Large intestine (tissue), 3 donors: ENCODE results near the gene TBC1D1. TPM values are rescaled to one million over a fixed set of nuclear protein-coding genes. Genes with fewer than 3 reads are reported as not detected.

ENCODE experiments used
- DNase-seq, 2 donors: peaks; one replicate each; pipeline versions ENCODE4 v3.0.0 to v3.0.0-alpha.2; 2013
- H3K27ac ChIP-seq: one replicate; pipeline ENCODE4 v1.5.1; 2013; ENCODE audit warnings: low read length
- H3K27me3 ChIP-seq: 2 replicates; pipeline ENCODE4 v1.6.1; 2013; ENCODE audit warnings: low read length; ENCODE audit not compliant: control insufficient read depth, insufficient read depth
- H3K36me3 ChIP-seq: 2 replicates; pipeline ENCODE4 v1.6.1; 2013; ENCODE audit warnings: low read length; ENCODE audit not compliant: control insufficient read depth, insufficient read depth
- H3K4me1 ChIP-seq: one replicate; pipeline ENCODE4 v1.6.1; 2013; ENCODE audit warnings: low read length; ENCODE audit not compliant: control insufficient read depth, insufficient read depth
- H3K4me3 ChIP-seq: one replicate; pipeline ENCODE4 v1.5.1; 2013; ENCODE audit warnings: low read length
- H3K9me3 ChIP-seq: one replicate; pipeline ENCODE4 v1.6.1; 2013; ENCODE audit warnings: mild to moderate bottlenecking, low read depth, low read length, moderate library complexity; ENCODE audit not compliant: control insufficient read depth
- WGBS: methylation state at CpG from one replicate; pipeline ENCODE4 v1.1.5; 2013; ENCODE audit warnings: low lambda C conversion rate; ENCODE audit not compliant: insufficient coverage; 5-methylcytosine and 5-hydroxymethylcytosine counted together
- polyA plus RNA-seq: library from polyadenylated mRNA; unstranded; fragments of 120-200 nt; gene quantifications from one replicate; pipeline ENCODE4 v1.2.1, GENCODE V29; 2013

Gene TBC1D1
- polyA plus RNA-seq, 1 donor: 116 TPM

DNA sequence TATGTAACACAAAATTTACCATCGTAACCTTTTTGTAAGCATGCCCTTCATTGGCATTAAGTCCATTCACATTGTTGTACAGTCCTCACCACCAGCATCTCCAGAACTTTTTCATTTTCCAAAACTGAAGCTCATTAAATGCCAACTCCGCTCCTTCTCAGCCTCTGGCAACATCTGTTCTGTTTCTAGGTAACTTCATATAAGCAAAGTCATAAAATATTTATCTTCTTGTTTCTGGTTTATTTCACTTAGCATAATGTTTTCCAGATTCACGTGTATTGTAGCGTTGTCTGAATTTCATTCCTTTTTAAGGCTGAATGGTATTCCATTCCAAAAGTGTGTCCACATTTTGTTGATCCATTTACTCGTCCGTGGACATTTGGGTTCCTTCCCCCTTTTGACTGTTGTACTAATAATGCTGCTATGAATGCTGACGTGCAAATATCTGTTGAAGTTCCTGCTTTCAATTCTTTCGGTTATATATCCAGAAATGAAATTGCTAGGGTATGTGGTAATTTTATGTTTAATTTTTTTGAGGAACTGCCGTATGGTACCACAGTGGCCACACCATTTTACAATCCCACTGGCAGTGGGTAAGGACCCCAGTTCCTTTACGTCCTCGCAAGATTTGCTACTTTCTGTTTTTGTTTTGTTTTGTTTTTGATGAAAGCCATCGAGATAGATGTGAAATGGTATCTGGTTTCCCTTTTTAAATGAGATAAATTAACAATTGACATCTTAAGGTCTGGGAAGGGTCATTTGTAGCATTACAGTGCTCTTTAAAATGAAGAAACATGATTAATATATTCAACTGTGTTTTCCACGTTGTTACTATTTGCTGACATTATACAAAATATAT, 132.7 kb downstream of the TBC1D1 start:
- H3K27ac ChIP-seq: peak overlapping the region; percentile 89
- no peak overlapping the region for H3K4me3 ChIP-seq
- whole genome bisulfite sequencing: 66% methylated on average over 6 of the region's 13 CpGs
- peaks cover 35% of the 10 kb centered on the region for H3K36me3 ChIP-seq
- no peaks in the 10 kb centered on the region for H3K9me3 ChIP-seq
- no peak for DNase-seq
- no peaks in the 10 kb centered on the region for H3K27me3 ChIP-seq
- H3K4me1 ChIP-seq: peaks cover 32% of the 10 kb centered on the region

DNA sequence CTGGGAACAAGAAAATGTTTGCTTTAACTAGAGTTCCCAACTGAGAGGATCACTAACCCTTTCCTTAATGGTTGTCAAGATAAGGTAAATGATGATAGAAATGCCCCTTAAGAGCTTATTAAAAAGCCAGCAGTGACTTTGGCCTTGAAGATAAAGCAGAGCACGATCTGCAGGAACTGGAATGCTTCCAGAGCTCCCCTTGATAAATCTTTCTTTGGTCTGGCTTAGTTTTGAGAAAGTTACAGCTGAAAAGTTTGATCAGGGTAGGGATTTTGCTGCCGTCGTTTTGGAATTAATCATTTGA, 133.3 kb downstream of the TBC1D1 start:
- Histone ChIP-seq H3K36me3 (peaks cover 41% of the 10 kb centered on the region), H3K4me1 (peaks cover 32% of the 10 kb centered on the region), H3K9me3 (no peaks in the 10 kb centered on the region), H3K4me3 (no peak overlapping the region), H3K27ac (peak overlapping the region; percentile 89), H3K27me3 (no peaks in the 10 kb centered on the region)
- 7% methylated on average over 2 of the region's 3 CpGs for WGBS
- peak in 1 of 2 donors; percentile 67 for DNase-seq

DNA sequence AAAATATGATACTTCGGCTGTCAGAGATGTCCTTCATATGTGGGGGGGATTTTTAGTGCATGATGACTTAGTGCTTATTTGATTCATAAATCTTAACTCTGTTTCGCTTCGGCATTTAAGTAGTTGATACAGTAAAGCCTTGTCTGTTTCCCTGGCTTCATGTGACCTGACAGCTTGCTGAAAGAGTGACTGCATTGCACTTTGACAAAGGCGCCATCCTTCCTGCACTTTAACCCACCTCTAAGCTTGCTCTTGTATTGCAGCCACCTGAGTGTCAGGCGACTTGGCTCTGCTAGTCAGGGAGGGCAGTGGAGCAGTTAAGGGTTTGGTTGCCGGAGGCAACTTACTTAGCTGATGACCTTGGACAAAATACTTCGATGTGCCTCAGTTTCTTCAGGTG, 134.8 kb downstream of the TBC1D1 start:
- Histone ChIP-seq H3K27ac (peak overlapping the region; percentile 89), H3K9me3 (no peaks in the 10 kb centered on the region), H3K27me3 (no peaks in the 10 kb centered on the region), H3K4me3 (no peak overlapping the region), H3K4me1 (peaks cover 32% of the 10 kb centered on the region), H3K36me3 (peaks cover 49% of the 10 kb centered on the region)
- WGBS: 50% methylated on average over 2 of the region's 7 CpGs
- peak; percentile 86 to 94 for DNase-seq

DNA sequence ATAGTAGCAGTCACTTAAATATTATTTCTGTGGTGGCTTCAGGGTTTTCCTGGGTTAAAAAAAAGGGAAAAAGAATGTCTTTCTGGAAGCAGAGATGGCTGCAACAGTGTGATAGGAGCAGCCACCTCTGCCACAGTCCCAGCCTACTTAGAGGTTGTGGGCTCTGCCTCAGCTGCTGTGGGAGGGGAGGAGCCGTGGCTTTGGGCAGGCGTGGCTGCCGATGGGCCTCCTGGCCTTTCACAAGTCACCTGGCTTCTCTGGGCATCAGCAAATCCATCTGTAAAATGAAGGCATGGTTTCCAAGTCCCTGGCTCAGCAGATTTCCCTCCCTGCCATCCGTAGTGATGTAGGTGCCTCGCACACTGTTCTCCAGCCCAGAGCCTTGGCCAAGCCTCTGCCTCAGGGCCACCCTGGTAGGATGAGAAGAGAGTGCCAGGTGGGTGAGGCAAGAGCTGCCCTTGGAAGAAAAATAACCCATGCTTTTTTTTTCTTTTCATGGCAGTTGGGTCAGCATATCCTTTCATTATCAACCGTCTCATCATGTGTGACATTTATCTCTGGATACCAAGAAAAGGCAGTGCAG, 135.4 kb downstream of the TBC1D1 start:
- no peak overlapping the region for H3K4me3 ChIP-seq
- H3K27me3 ChIP-seq: no peaks in the 10 kb centered on the region
- H3K9me3 ChIP-seq: no peaks in the 10 kb centered on the region
- peak overlapping the region; percentile 89 for H3K27ac ChIP-seq
- peak; percentile 76 to 77 for DNase-seq
- no CpG with 5 or more reads among the region's 6 CpGs for WGBS
- H3K36me3 ChIP-seq: peaks cover 48% of the 10 kb centered on the region
- peaks cover 32% of the 10 kb centered on the region for H3K4me1 ChIP-seq

DNA sequence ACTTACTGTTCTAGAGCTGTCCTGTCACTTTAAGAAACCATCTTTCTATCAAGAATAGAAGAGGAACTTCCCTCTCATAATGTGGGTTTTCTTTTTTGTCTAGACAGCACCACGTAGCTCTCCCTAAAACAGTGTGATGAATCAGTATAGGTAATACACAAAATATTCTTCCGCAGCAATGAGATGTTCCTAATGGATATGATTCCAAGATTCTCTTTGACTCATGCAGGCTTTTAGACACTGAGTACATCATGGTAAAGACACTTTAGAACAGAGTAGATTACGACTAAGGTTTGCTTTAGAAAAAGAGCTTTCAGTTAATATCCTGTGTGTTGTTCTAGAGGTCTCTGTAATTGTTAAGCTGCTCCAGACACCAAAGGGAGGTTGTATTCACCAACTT, 139.1 kb downstream of the TBC1D1 start:
- Histone ChIP-seq H3K4me1 (peaks cover 14% of the 10 kb centered on the region), H3K27ac (no peak overlapping the region), H3K27me3 (no peaks in the 10 kb centered on the region), H3K9me3 (no peaks in the 10 kb centered on the region), H3K4me3 (no peak overlapping the region), H3K36me3 (peaks cover 46% of the 10 kb centered on the region)
- no peak for DNase-seq
- no CpG with 5 or more reads among the region's 3 CpGs for WGBS

DNA sequence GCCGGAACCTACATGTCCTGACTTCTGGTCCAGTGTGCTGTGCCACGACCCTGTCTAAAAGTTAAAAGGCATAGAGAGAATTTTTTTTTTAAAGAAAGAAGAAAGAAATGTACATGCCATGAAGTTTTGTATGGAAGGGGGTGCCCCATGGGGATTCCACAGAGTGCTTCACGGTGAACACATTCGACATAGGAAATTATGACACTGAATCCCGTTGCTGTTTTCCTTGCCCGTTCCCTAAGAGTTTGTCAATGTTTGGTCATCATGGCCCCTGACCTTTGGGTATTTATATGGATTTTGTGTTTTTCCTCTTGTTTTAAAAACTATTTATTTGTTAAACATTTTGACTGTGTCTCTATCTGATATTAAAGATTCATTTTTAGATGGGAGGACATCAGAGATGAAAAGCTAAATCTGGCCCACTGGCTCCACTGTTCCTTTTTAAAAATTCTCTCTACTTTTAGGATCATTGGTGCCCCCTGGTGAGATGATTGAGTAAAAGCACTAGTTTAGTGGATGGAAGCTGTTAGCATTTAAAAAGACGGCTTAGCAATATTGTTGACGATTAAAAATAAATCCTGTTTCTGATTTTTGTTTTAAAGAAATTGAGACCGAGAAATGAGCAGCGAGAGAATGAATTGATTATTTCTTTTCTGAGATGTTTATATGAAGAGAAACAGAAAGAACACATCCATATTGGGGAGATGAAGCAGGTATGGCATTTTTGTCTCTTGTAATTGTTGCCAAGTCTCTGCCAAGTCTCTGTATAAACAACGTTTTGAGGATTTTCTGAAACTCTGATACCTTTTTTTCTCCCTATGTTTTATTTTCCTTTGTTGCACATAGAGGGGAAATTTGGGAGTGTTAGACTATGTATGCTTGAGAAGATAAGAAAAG, 144.3 kb downstream of the TBC1D1 start:
- no peak overlapping the region for H3K4me3 ChIP-seq
- H3K36me3 ChIP-seq: peaks cover 43% of the 10 kb centered on the region
- H3K27me3 ChIP-seq: no peaks in the 10 kb centered on the region
- 61% methylated on average over 5 of the region's 11 CpGs for WGBS
- DNase-seq: no peak
- no peak overlapping the region for H3K27ac ChIP-seq
- H3K4me1 ChIP-seq: no peaks in the 10 kb centered on the region
- H3K9me3 ChIP-seq: no peaks in the 10 kb centered on the region

DNA sequence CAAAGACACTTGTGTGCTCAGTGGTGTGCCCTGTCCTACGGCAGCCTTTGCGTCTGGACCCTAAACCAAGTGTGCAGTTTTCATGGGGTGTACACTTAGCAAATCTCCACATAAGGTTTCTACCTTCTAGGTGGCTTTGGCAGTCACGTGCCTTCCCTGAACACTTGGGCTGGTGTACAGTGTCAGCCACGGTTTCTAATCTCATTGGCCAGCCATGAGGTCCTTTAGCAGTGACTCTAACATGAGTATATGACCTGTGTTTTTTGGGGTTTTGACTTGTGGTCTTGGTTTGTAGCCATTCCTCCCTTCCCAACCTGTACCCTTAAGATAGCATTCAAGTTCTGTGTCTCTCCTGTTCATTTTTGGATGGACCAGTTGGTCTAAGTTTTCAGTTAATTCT, 145.7 kb downstream of the TBC1D1 start:
- no peak for DNase-seq
- Histone ChIP-seq H3K27ac (no peak overlapping the region), H3K36me3 (peaks cover 38% of the 10 kb centered on the region), H3K4me1 (no peaks in the 10 kb centered on the region), H3K27me3 (no peaks in the 10 kb centered on the region), H3K9me3 (no peaks in the 10 kb centered on the region), H3K4me3 (no peak overlapping the region)
- WGBS: no CpG with 5 or more reads among the region's 4 CpGs

DNA sequence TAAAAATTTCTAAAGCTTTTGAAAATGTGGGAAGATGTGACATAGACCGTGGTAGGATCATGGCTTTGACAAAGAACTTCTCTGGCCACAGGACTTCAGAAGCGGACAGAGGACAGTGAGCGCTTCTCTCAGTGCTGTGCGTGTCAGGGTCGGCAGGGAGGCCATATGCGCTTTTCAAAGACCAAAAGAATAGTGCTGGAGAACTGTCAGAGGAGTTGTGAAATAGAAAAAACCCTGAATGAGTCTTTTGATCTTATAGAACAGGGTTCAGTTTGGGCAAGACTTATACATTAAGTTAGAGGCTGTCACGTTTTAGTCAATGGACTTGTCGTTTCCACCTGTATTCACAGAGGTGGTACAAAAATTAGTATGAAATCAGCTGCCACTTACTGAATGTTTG, 146.7 kb downstream of the TBC1D1 start:
- no peaks in the 10 kb centered on the region for H3K27me3 ChIP-seq
- peaks cover 34% of the 10 kb centered on the region for H3K36me3 ChIP-seq
- H3K4me3 ChIP-seq: no peak overlapping the region
- WGBS: no CpG with 5 or more reads among the region's 8 CpGs
- no peak overlapping the region for H3K27ac ChIP-seq
- no peak for DNase-seq
- H3K9me3 ChIP-seq: no peaks in the 10 kb centered on the region
- no peaks in the 10 kb centered on the region for H3K4me1 ChIP-seq

DNA sequence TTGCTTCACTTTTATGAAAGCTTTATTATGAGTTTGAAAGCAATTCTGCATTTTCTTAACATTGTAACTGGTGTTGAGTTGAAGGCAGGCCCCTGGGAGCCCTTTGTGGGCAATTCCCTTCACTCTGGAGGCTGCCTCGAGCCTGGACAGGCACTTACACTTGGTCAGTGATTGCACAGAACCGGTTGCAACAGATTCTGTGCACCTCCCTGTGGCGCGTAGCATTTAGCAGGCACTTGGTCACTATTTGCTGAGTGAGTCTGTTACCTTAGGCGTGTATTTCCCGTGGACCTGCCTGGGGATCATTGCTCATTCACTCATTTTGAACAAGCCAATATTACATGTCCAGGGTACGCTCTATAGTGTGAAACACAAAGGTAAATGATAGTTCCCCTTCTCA, 149.7 kb downstream of the TBC1D1 start:
- 100% methylated on average over 1 of the region's 7 CpGs for WGBS
- peaks cover 36% of the 10 kb centered on the region for H3K36me3 ChIP-seq
- no peaks in the 10 kb centered on the region for H3K9me3 ChIP-seq
- H3K4me1 ChIP-seq: no peaks in the 10 kb centered on the region
- DNase-seq: no peak
- H3K27ac ChIP-seq: no peak overlapping the region
- H3K4me3 ChIP-seq: no peak overlapping the region
- no peaks in the 10 kb centered on the region for H3K27me3 ChIP-seq

DNA sequence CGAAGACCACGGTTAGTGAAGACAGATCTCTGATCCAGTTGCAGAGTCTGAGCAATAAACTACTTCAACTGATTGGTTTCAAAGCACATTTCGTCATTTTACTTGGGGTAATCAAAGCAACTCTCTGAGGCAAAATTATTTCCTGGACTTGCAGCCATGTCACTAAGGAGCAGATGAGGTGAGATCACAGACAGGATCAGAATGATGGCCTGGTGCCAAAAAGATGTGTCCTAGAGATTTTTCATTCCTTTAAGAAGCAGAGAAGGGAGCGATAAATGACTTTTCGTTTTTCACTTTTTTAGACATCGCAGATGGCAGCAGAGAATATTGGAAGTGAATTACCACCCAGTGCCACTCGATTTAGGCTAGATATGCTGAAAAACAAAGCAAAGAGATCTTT, 153.2 kb downstream of the TBC1D1 start:
- H3K36me3 ChIP-seq: peaks cover 33% of the 10 kb centered on the region
- no peaks in the 10 kb centered on the region for H3K9me3 ChIP-seq
- no peaks in the 10 kb centered on the region for H3K27me3 ChIP-seq
- H3K4me1 ChIP-seq: no peaks in the 10 kb centered on the region
- 100% methylated on average over 1 of the region's 7 CpGs for WGBS
- no peak overlapping the region for H3K27ac ChIP-seq
- H3K4me3 ChIP-seq: no peak overlapping the region
- no peak for DNase-seq
